Endothelial cell (in vitro differentiated cells): ENCODE results near the gene WNT7B. TPM values are rescaled to one million over a fixed set of nuclear protein-coding genes. Genes with fewer than 3 reads are reported as not detected.

Experiments
- DNase-seq: peaks from one replicate; pipeline ENCODE4 v3.0.0; 2021; ENCODE audit warnings: low spot score
- H3K27ac Mint-ChIP-seq: one replicate; pipeline ENCODE4 v1.8.0; 2021; ENCODE audit warnings: mixed read lengths, inconsistent platforms; ENCODE audit not compliant: unreplicated experiment
- H3K27me3 Mint-ChIP-seq: one replicate; pipeline ENCODE4 v1.8.0; 2021; ENCODE audit warnings: mild to moderate bottlenecking, moderate library complexity, mixed read lengths, inconsistent platforms; ENCODE audit not compliant: unreplicated experiment
- H3K36me3 Mint-ChIP-seq: one replicate; pipeline ENCODE4 v1.8.0; 2021; ENCODE audit warnings: mild to moderate bottlenecking, low read depth, mixed read lengths, inconsistent platforms; ENCODE audit not compliant: unreplicated experiment
- H3K4me1 Mint-ChIP-seq: one replicate; pipeline ENCODE4 v1.8.0; 2021; ENCODE audit warnings: mild to moderate bottlenecking, mixed read lengths, inconsistent platforms; ENCODE audit not compliant: unreplicated experiment
- H3K4me3 Mint-ChIP-seq: one replicate; pipeline ENCODE4 v1.8.0; 2021; ENCODE audit warnings: mild to moderate bottlenecking, mixed read lengths, inconsistent platforms; ENCODE audit not compliant: unreplicated experiment
- H3K9me3 Mint-ChIP-seq: one replicate; pipeline ENCODE4 v1.8.0; 2021; ENCODE audit warnings: mixed read lengths, inconsistent platforms; ENCODE audit not compliant: unreplicated experiment
- CTCF ChIP-seq: fragments of 200-600 bp; sonication (generic); IDR thresholded peaks from one replicate; pipeline ENCODE4 v1.5.0; 2021; ENCODE audit warnings: antibody characterized with exemption; ENCODE audit not compliant: unreplicated experiment
- total RNA-seq: library from RNA; stranded (reverse); fragmentation: NEBNext Ultra II Directional; extraction: Animal tissue kit (Norgen Biotek cat#: 25700); gene quantifications from one replicate; pipeline ENCODE4 v1.2.1, GENCODE V29; 2021; ENCODE audit not compliant: unreplicated experiment

The WNT7B gene
- total RNA-seq, 1 donor from 2014 or later = not detected

GRCh38 chr22:45968751-45969413, 8.1 kb downstream of the WNT7B start:
- Mint-ChIP-seq H3K36me3 (no peaks in the 10 kb centered on the region), H3K4me1 (peaks cover 4% of the 10 kb centered on the region), H3K27me3 (peaks cover 15% of the 10 kb centered on the region), H3K4me3 (no peak overlapping the region), H3K9me3 (no peaks in the 10 kb centered on the region), H3K27ac (no peak overlapping the region)
- no peak for DNase-seq
- TF ChIP-seq CTCF = no peak

- no peak for TF ChIP-seq CTCF
- H3K36me3 Mint-ChIP-seq = no peaks in the 10 kb centered on the region
- peaks cover 3% of the 10 kb centered on the region for H3K4me1 Mint-ChIP-seq
- H3K27me3 Mint-ChIP-seq = peaks cover 13% of the 10 kb centered on the region
- no peak for DNase-seq
- no peaks in the 10 kb centered on the region for H3K9me3 Mint-ChIP-seq
- H3K27ac Mint-ChIP-seq = no peak overlapping the region
- no peak overlapping the region for H3K4me3 Mint-ChIP-seq
Measured at GRCh38 chr22:45968003-45968650, 8.8 kb downstream of the WNT7B start.

- no peak for TF ChIP-seq CTCF
- Mint-ChIP-seq H3K27me3 (peaks cover 10% of the 10 kb centered on the region), H3K4me1 (peaks cover 2% of the 10 kb centered on the region), H3K9me3 (no peaks in the 10 kb centered on the region), H3K27ac (no peak overlapping the region), H3K36me3 (no peaks in the 10 kb centered on the region), H3K4me3 (no peak overlapping the region)
- DNase-seq = no peak
Measured at GRCh38 chr22:45966895-45967365, 10.0 kb downstream of the WNT7B start.

- no peaks in the 10 kb centered on the region for H3K9me3 Mint-ChIP-seq
- no peak for TF ChIP-seq CTCF
- no peaks in the 10 kb centered on the region for H3K36me3 Mint-ChIP-seq
- no peak overlapping the region for H3K4me3 Mint-ChIP-seq
- peaks cover 2% of the 10 kb centered on the region for H3K4me1 Mint-ChIP-seq
- no peak for DNase-seq
- no peak overlapping the region for H3K27ac Mint-ChIP-seq
- H3K27me3 Mint-ChIP-seq = peaks cover 10% of the 10 kb centered on the region
Measured at GRCh38 chr22:45966320-45966894, 10.6 kb downstream of the WNT7B start.

- no peak for TF ChIP-seq CTCF
- H3K27ac Mint-ChIP-seq = no peak overlapping the region
- no peak overlapping the region for H3K4me3 Mint-ChIP-seq
- DNase-seq = no peak
- H3K36me3 Mint-ChIP-seq = no peaks in the 10 kb centered on the region
- peaks cover 10% of the 10 kb centered on the region for H3K27me3 Mint-ChIP-seq
- H3K9me3 Mint-ChIP-seq = no peaks in the 10 kb centered on the region
- no peaks in the 10 kb centered on the region for H3K4me1 Mint-ChIP-seq
Measured at GRCh38 chr22:45965563-45965962, 11.4 kb downstream of the WNT7B start.
